ENCODE results near the gene CRK.
"Not testable (repeated sequence)": the region's sequence is repeated elsewhere in the genome, so short reads cannot be mapped to it uniquely, and the experiment has no call there.

Gene CRK

GRCh38 chr17:1379930-1380313 is 76.1 kb downstream of the CRK start:
- no peak for DNase-seq

GRCh38 chr17:1379208-1379929 is 76.7 kb downstream of the CRK start:
- DNase-seq, result no peak

GRCh38 chr17:1378476-1378860 is 77.6 kb downstream of the CRK start:
- not testable (repeated sequence) for DNase-seq

- no peak for DNase-seq
These were observed 78.7 kb downstream of the CRK start for GRCh38 chr17:1377334-1377733.

GRCh38 chr17:1376061-1376460 is 80.0 kb downstream of the CRK start:
- DNase-seq, result no peak

- DNase-seq, result no peak
These were observed 80.4 kb downstream of the CRK start for GRCh38 chr17:1375615-1376014.

GRCh38 chr17:1374431-1375177 is 81.4 kb downstream of the CRK start:
- no peak for DNase-seq

- DNase-seq, result no peak
These were observed 82.3 kb downstream of the CRK start for GRCh38 chr17:1373707-1374237.

- DNase-seq, result no peak
These were observed 83.4 kb downstream of the CRK start for GRCh38 chr17:1372618-1373017.

GRCh38 chr17:1371893-1372590 is 84.0 kb downstream of the CRK start:
- no peak for DNase-seq
